Peyer's patch (tissue), 4 donors: ENCODE results near the gene ZNF654.
"Not testable (repeated sequence)": the region's sequence is repeated elsewhere in the genome, so short reads cannot be mapped to it uniquely, and the experiment has no call there.

Source experiments
- CTCF ChIP-seq, 6 experiments: fragments of 450-650 bp in 4 of 6; fragments of 200-600 bp in 2 of 6; sonication (generic) in 1 of 6; IDR thresholded peaks; one replicate each; pipeline ENCODE4 v1.5.1; 2017 to 2019; ENCODE audit warnings: antibody characterized with exemption in 6 of 6, mild to moderate bottlenecking in 3 of 6, moderate library complexity in 1 of 6
- POLR2A ChIP-seq, 2 donors: fragments of 450-650 bp; IDR thresholded peaks; one replicate each; pipeline ENCODE4 v1.5.1; 2017; ENCODE audit warnings: antibody characterized with exemption in 2 of 2, mild to moderate bottlenecking in 2 of 2, moderate library complexity in 2 of 2

- not testable (repeated sequence) for TF ChIP-seq POLR2A, CTCF (IDR thresholded peaks at IDR 0.05)
These were observed 43.4 kb upstream of the ZNF654 start for GRCh38 chr3:88015656-88016055.
